Spleen (tissue), 11 donors: ENCODE measurements around the gene PACS2. TPM values are rescaled to one million over a fixed set of nuclear protein-coding genes. Genes with fewer than 3 reads are reported as not detected.
A peak's percentile ranks its signal among the peaks of the same experiment; 100 is the strongest.

Experiments used
- DNase-seq: peaks from one replicate; pipeline ENCODE4 v3.0.0-alpha.2; 2020
- H3K27ac ChIP-seq, 8 donors: fragments of 200-600 bp; sonication (generic) in 7 of 8; 1 replicate in 4 of 8; 2 replicates in 4 of 8; pipeline versions ENCODE4 v1.5.0 to v1.8.0; 2016 to 2021; ENCODE audit warnings: inconsistent platforms in 4 of 8, mild to moderate bottlenecking in 4 of 8, moderate library complexity in 1 of 8
- H3K27me3 ChIP-seq, 7 donors: fragments of 200-600 bp; sonication (generic) in 6 of 7; replicated peaks in 1 of 7; 1 replicate in 4 of 7; 2 replicates in 3 of 7; pipeline versions ENCODE4 v1.5.0 to v1.8.0; 2016 to 2021; ENCODE audit warnings: inconsistent platforms in 3 of 7, mild to moderate bottlenecking in 1 of 7
- H3K36me3 ChIP-seq, 6 donors: fragments of 200-600 bp; sonication (generic) in 5 of 6; 1 replicate in 4 of 6; 2 replicates in 2 of 6; pipeline versions ENCODE4 v1.5.0 to v1.8.0; 2016 to 2021; ENCODE audit warnings: inconsistent platforms in 2 of 6
- H3K4me1 ChIP-seq, 6 donors: fragments of 200-600 bp; sonication (generic) in 5 of 6; 1 replicate in 3 of 6; 2 replicates in 3 of 6; pipeline versions ENCODE4 v1.5.0 to v1.8.0; 2016 to 2021; ENCODE audit warnings: inconsistent platforms in 3 of 6
- H3K4me3 ChIP-seq, 8 donors: fragments of 200-600 bp; sonication (generic) in 7 of 8; 1 replicate in 4 of 8; 2 replicates in 4 of 8; pipeline versions ENCODE4 v1.5.0 to v1.8.0; 2016 to 2021; ENCODE audit warnings: inconsistent platforms in 4 of 8, mild to moderate bottlenecking in 4 of 8, moderate library complexity in 2 of 8
- H3K9me3 ChIP-seq, 8 donors: fragments of 200-600 bp; sonication (generic) in 7 of 8; 1 replicate in 4 of 8; 2 replicates in 4 of 8; pipeline versions ENCODE4 v1.5.0 to v1.8.0; 2016 to 2021; ENCODE audit warnings: inconsistent platforms in 4 of 8
- CTCF ChIP-seq, 11 experiments: fragments of 200-600 bp in 7 of 11; fragments of 450-650 bp in 4 of 11; sonication (generic) in 4 of 11; IDR thresholded peaks in 8 of 11; conservative IDR thresholded peaks in 3 of 11; 1 replicate in 7 of 11; 2 replicates in 4 of 11; pipeline versions ENCODE4 v1.4.0 to v1.8.0; 2016 to 2021; ENCODE audit warnings: antibody characterized with exemption in 11 of 11, inconsistent platforms in 4 of 11, mild to moderate bottlenecking in 1 of 11
- POLR2A ChIP-seq, 3 donors: fragments of 450-650 bp; IDR thresholded peaks; one replicate each; pipeline ENCODE4 v1.5.1; 2017; ENCODE audit warnings: antibody characterized with exemption in 3 of 3, mild to moderate bottlenecking in 1 of 3
- POLR2AphosphoS5 ChIP-seq, 3 donors: sonication (generic); formaldehyde crosslinking; IDR thresholded peaks; one replicate each; pipeline ENCODE4 v1.5.1; 2017; ENCODE audit warnings: antibody characterized with exemption in 3 of 3
- WGBS, 5 donors: extraction: QIAGEN DNeasy Blood & Tissue Kit in 3 of 5; methylation state at CpG; one replicate each; pipeline versions ENCODE4 v1.1.5 to v1.1.7; 2013 to 2018; 5-methylcytosine and 5-hydroxymethylcytosine counted together
- intact Hi-C: fragments of 100-400 bp; cut with DNase I; formaldehyde crosslinking; loops from one replicate; pipeline ENCODE4 v1.15.0; 2023; ENCODE audit warnings: low total_unique reads
- polyA plus RNA-seq, 3 donors: library from polyadenylated mRNA; stranded (reverse); fragments of 200-250 nt; gene quantifications; one replicate each; pipeline ENCODE4 v1.2.1, GENCODE V29; 2013
- total RNA-seq, 7 donors: library from RNA; depleted of rRNA in 3 of 7; stranded (reverse); fragments of >200 nt in 3 of 7; fragmentation: NEBNext Ultra II Directional in 4 of 7; extraction: Animal tissue kit (Norgen Biotek cat#: 25700) in 4 of 7; gene quantifications; one replicate each; pipeline versions ENCODE4 v1.1.0 to v1.2.1, GENCODE V29; 2016 to 2021
- donor health status: healthy with polysubstance abuse.
- donor health status: DM: no; HTN: no; CAD: no; lungs with moderate emphysema.
- donor health status: DM: no; HTN: no; CAD: no.
- donor health status: Bipolar disorder and iron deficiency.
- donor health status: healthy.
- donor health status: DM: no; HTN: no; CAD: no.
- donor health status: DM: yes; HTN: yes; CAD: no.

PACS2 gene
- total and polyA plus RNA-seq, 10 donors = 32.2 to 148 (median 98.7) TPM

GRCh38 chr14:105381446-105382342 lies 67.1 kb downstream of the PACS2 start:
- Histone ChIP-seq H3K27me3 (no peaks in the 10 kb centered on the region), H3K27ac (no peak overlapping the region), H3K36me3 (peaks cover 0 to 80% (median 55%) of the 10 kb centered on the region in 6 donors), H3K4me3 (no peak overlapping the region), H3K4me1 (peaks cover 0 to under 1% (median 0%) of the 10 kb centered on the region in 6 donors), H3K9me3 (no peaks in the 10 kb centered on the region)
- TF ChIP-seq POLR2AphosphoS5 (IDR thresholded peaks at IDR 0.05) = no peak
- no peak for TF ChIP-seq POLR2A (IDR thresholded peaks at IDR 0.05)
- TF ChIP-seq CTCF (IDR thresholded peaks at IDR 0.05 in 8 of 11, conservative IDR thresholded peaks at IDR 0.05 in 3 of 11) = no peak
- 89 to 96% (median 91%) methylated on average over 11 to 27 of the region's 27 CpGs for WGBS, 5 donors
- DNase-seq = no peak
- intact Hi-C loops = no loop called here

GRCh38 chr14:105382343-105383082 lies 68.0 kb downstream of the PACS2 start:
- WGBS, 5 donors = 92 to 97% (median 94%) methylated on average over 19 to 26 of the region's 26 CpGs
- DNase-seq = peak; percentile 59
- no peak for TF ChIP-seq POLR2A (IDR thresholded peaks at IDR 0.05)
- no peak for TF ChIP-seq POLR2AphosphoS5 (IDR thresholded peaks at IDR 0.05)
- no peak for TF ChIP-seq CTCF (IDR thresholded peaks at IDR 0.05 in 8 of 11, conservative IDR thresholded peaks at IDR 0.05 in 3 of 11)

GRCh38 chr14:105383083-105383730 lies 68.7 kb downstream of the PACS2 start:
- no peak overlapping the region for H3K4me3 ChIP-seq
- H3K36me3 ChIP-seq = peaks cover 0 to 95% (median 69%) of the 10 kb centered on the region in 6 donors
- TF ChIP-seq POLR2AphosphoS5 (IDR thresholded peaks at IDR 0.05) (peak in 1 of 3 donors; percentile 12), CTCF (IDR thresholded peaks at IDR 0.05 in 8 of 11, conservative IDR thresholded peaks at IDR 0.05 in 3 of 11) (no peak)
- H3K9me3 ChIP-seq = no peaks in the 10 kb centered on the region
- WGBS, 5 donors = 92 to 98% (median 95%) methylated on average over 19 to 32 of the region's 32 CpGs
- no peaks in the 10 kb centered on the region for H3K27me3 ChIP-seq
- peaks cover 0 to 9% (median under 1%) of the 10 kb centered on the region in 6 donors for H3K4me1 ChIP-seq
- H3K27ac ChIP-seq = no peak overlapping the region
- DNase-seq = peak; percentile 73
- intact Hi-C loops = no loop called here

More at GRCh38 chr14:105382343-105383082, 68.0 kb downstream of the PACS2 start:
- Histone ChIP-seq H3K36me3 (peaks cover 0 to 88% (median 63%) of the 10 kb centered on the region in 6 donors), H3K4me3 (no peak overlapping the region), H3K4me1 (peaks cover 0 to 2% (median 0%) of the 10 kb centered on the region in 6 donors), H3K9me3 (no peaks in the 10 kb centered on the region), H3K27ac (no peak overlapping the region), H3K27me3 (no peaks in the 10 kb centered on the region)
- intact Hi-C loops = no loop called here
